ENCODE measurements around the gene CD52.

GRCh38 chr1:26364956-26365355 is 47.2 kb downstream of the CD52 start:
- no peak for TF ChIP-seq POLR2A (IDR thresholded peaks at IDR 0.05)
- TF ChIP-seq, protein P1, sequence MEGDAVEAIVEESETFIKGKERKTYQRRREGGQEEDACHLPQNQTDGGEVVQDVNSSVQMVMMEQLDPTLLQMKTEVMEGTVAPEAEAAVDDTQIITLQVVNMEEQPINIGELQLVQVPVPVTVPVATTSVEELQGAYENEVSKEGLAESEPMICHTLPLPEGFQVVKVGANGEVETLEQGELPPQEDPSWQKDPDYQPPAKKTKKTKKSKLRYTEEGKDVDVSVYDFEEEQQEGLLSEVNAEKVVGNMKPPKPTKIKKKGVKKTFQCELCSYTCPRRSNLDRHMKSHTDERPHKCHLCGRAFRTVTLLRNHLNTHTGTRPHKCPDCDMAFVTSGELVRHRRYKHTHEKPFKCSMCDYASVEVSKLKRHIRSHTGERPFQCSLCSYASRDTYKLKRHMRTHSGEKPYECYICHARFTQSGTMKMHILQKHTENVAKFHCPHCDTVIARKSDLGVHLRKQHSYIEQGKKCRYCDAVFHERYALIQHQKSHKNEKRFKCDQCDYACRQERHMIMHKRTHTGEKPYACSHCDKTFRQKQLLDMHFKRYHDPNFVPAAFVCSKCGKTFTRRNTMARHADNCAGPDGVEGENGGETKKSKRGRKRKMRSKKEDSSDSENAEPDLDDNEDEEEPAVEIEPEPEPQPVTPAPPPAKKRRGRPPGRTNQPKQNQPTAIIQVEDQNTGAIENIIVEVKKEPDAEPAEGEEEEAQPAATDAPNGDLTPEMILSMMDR (IDR thresholded peaks at IDR 0.05), result no peak

Data from uterus (tissue), 2 donors.